Measurements from ENCODE around the gene MEIS1. TPM values are rescaled to one million over a fixed set of nuclear protein-coding genes. Genes with fewer than 3 reads are reported as not detected.

MEIS1 gene
- total and polyA plus RNA-seq, 2 of the 8 experiments (the other 6 are each of a cell fraction or from before 2014, with no cell fraction given), result 0.17 to 1.2 TPM

DNA sequence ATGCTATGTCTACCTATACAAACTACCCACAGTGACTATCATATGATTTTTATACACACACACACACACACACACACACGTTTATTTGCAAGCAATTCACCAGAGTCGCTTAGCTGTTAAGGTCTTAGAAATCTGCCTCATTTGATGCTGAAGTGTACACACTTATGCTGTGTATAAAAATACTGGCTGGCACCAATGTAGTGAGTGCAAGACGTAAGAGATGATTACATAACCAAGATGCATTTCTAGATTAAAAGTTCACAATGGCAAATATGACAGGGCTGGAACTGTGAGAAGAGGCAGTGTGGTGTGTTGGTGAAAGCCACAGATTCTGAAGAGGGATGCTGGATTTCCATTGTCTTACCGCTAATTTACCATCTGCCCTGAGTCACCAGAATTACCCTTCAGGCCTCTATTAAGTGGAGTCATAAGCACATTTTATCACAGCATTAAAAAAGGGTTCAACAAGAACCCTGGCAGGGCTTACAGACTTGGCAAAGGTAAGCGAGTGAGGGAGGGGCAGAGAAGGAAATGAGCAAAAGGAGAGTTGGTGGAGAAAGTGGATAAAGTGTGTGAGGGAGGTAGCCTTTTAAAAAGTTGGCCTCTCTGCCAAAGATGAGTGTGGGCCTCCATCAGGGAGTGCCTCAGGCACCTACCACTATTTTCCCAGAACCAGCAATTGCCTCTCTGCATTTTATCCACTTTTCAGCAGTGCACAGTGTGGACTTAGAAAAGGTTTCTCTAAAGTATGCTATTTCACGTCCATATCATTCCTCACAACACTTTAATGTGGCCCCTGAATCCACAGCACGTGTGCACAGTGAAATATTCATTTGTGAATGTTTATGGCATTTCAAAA lies 21.5 kb downstream of the MEIS1 start:
- Histone ChIP-seq H2BK15ac (ENCODE audit: low read length) (no peak overlapping the region), H3K23ac (ENCODE audit: insufficient read length) (no peak overlapping the region), H3K9me3 (ENCODE audit: insufficient read depth in 2 of 2, low read depth in 1 of 2, low read length in 1 of 2) (no peaks in the 10 kb centered on the region), H3K27ac (ENCODE audit: low read depth, low read length) (no peak overlapping the region), H2BK5ac (ENCODE audit: low read depth, low read length) (no peak overlapping the region), H3K18ac (ENCODE audit: extremely low read depth, low read length) (no peak overlapping the region), H3K4me2 (ENCODE audit: insufficient read depth in 1 of 2, low read depth in 2 of 2, low read length in 2 of 2) (no peak overlapping the region), H3K9ac (replicated peaks in 1 of 4; ENCODE audit: extremely low read depth in 1 of 4, low read depth in 3 of 4, low read length in 3 of 4) (no peak overlapping the region), H3K4ac (replicated peaks; ENCODE audit: insufficient read length, low read depth, low read length) (no peak overlapping the region), H3K4me1 (replicated peaks in 1 of 4; ENCODE audit: control insufficient read depth in 3 of 4, insufficient read depth in 4 of 4, low read length in 3 of 4) (no peaks in the 10 kb centered on the region), H3K79me2 (ENCODE audit: control insufficient read depth in 1 of 2, insufficient read depth in 2 of 2, low read length in 2 of 2) (no peaks in the 10 kb centered on the region), H3K27me3 (replicated peaks in 1 of 4; ENCODE audit: control insufficient read depth in 3 of 4, extremely low read depth in 1 of 4, insufficient read depth in 3 of 4, low read length in 3 of 4) (no peaks in the 10 kb centered on the region), H3K14ac (ENCODE audit: insufficient read length) (no peak overlapping the region), H2AK5ac (ENCODE audit: low read depth, low read length) (no peak overlapping the region), H2AFZ (ENCODE audit: low read length) (no peak overlapping the region), H2BK120ac (replicated peaks; ENCODE audit: low read depth, low read length) (no peak overlapping the region), H2BK20ac (ENCODE audit: low read length) (no peak overlapping the region), H3K23me2 (ENCODE audit: low read depth, low read length) (no peaks in the 10 kb centered on the region; the same call in 1 of the 2 replicates), H4K91ac (replicated peaks; ENCODE audit: insufficient read length, low read length) (no peak overlapping the region), H2BK12ac (ENCODE audit: low read depth, low read length) (no peak overlapping the region), H3K56ac (replicated peaks; ENCODE audit: insufficient read length, low read depth, low read length) (no peak overlapping the region), H3K4me3 (ENCODE audit: extremely low read depth in 1 of 4, insufficient read depth in 2 of 4, low read depth in 3 of 4, low read length in 4 of 4) (no peak overlapping the region), H3K36me3 (ENCODE audit: control insufficient read depth in 2 of 4, insufficient read depth in 4 of 4, low read length in 3 of 4) (no peaks in the 10 kb centered on the region), H4K8ac (ENCODE audit: extremely low read depth, insufficient read depth, low read length) (no peak overlapping the region), H4K20me1 (replicated peaks in 1 of 2; ENCODE audit: control insufficient read depth in 1 of 2, insufficient read depth in 2 of 2, low read length in 2 of 2) (no peaks in the 10 kb centered on the region), H4K5ac (ENCODE audit: insufficient read length, low read depth, low read length) (no peak overlapping the region), H3K79me1 (ENCODE audit: low read depth, low read length) (no peaks in the 10 kb centered on the region)
- WGBS, 2 experiments (ENCODE audit: extremely low coverage in 1 of 2, insufficient coverage in 1 of 2, insufficient read length in 1 of 2, insufficient replicate concordance in 2 of 2, low coverage in 1 of 2, low lambda C conversion rate in 2 of 2, missing lambda C conversion rate in 1 of 2), result 81% methylated on average over 7 of the region's 7 CpGs; no CpG with 5 or more reads in 1 of the 2 experiments
- no peak for DNase-seq (ENCODE audit: low read depth in 1 of 2, low spot score in 2 of 2)
- ChIA-PET CTCF (ENCODE audit: partially characterized antibody) (interaction anchor here (1.0 kb wide), 1 partner anchor 15 kb away, joined by 3 read pairs; no protein-coding TSS in a partner anchor), POLR2A (ENCODE audit: partially characterized antibody) (no interaction called here)
- no peak for FAIRE-seq
- no peak for TF ChIP-seq GTF2F1 (IDR thresholded peaks at IDR 0.05; ENCODE audit: borderline replicate concordance, low read depth, low read length)
- no peak for TF ChIP-seq TAF1 (IDR thresholded peaks at IDR 0.05; ENCODE audit: low read depth, low read length)
- TF ChIP-seq RXRA (IDR thresholded peaks at IDR 0.05; ENCODE audit: insufficient read depth, low read depth, low read length), result no peak
- no peak for TF ChIP-seq POLR2A (IDR thresholded peaks at IDR 0.05; ENCODE audit: control extremely low read depth in 1 of 2, low read depth in 2 of 2, low read length in 2 of 2)
- TF ChIP-seq POLR2AphosphoS5 (IDR thresholded peaks at IDR 0.05; ENCODE audit: low read depth, low read length), result no peak
- no peak for TF ChIP-seq RFX5 (IDR thresholded peaks at IDR 0.05; ENCODE audit: borderline replicate concordance, low read depth, low read length)
- TF ChIP-seq HDAC2 (IDR thresholded peaks at IDR 0.05; ENCODE audit: borderline replicate concordance in 1 of 2, low read depth in 2 of 2, low read length in 2 of 2), result no peak
- no peak for TF ChIP-seq SP2 (IDR thresholded peaks at IDR 0.05; ENCODE audit: low read length)
- TF ChIP-seq SP1 (IDR thresholded peaks at IDR 0.05; ENCODE audit: low read depth, low read length), result no peak
- TF ChIP-seq CEBPB (IDR thresholded peaks at IDR 0.05; ENCODE audit: low read depth, low read length), result no peak
- no peak for TF ChIP-seq MAFK (IDR thresholded peaks at IDR 0.05; ENCODE audit: low read depth, low read length)
- TF ChIP-seq SIN3A (conservative IDR thresholded peaks at IDR 0.05 in 1 of 2, IDR thresholded peaks at IDR 0.05 in 1 of 2; ENCODE audit: low read depth in 1 of 2, low read length in 2 of 2), result no peak
- TF ChIP-seq KDM4A (IDR thresholded peaks at IDR 0.05; ENCODE audit: low read depth, low read length, severe bottlenecking), result no peak
- TF ChIP-seq YY1 (IDR thresholded peaks at IDR 0.05; ENCODE audit: low read depth, low read length), result no peak

Data from H1 (cell line).